Heart left ventricle (tissue), 16 donors: ENCODE measurements around the gene TNS1. TPM values are rescaled to one million over a fixed set of nuclear protein-coding genes. Genes with fewer than 3 reads are reported as not detected.

Experiments used
- ATAC-seq, 4 donors: fragments of 200-7000 bp; cut with Tn5 transposase; one replicate each; pipeline ENCODE4 v1.9.1; 2020 to 2022; ENCODE audit warnings: moderate library complexity in 4 of 4, mild to moderate bottlenecking in 3 of 4, moderate number of reproducible peaks in 1 of 4
- DNase-seq, 5 donors: peaks; one replicate each; pipeline ENCODE4 v3.0.0-alpha.2; 2020
- H3K27ac ChIP-seq, 12 donors: fragments of 200-600 bp; sonication (generic) in 4 of 12; one replicate each; pipeline versions ENCODE4 v1.5.0 to v1.8.0; 2016 to 2022; ENCODE audit warnings: mild to moderate bottlenecking in 2 of 12
- H3K27me3 ChIP-seq, 9 donors: fragments of 200-600 bp; sonication (generic) in 2 of 9; one replicate each; pipeline versions ENCODE4 v1.5.1 to v1.8.0; 2016 to 2022; ENCODE audit warnings: mild to moderate bottlenecking in 3 of 9
- H3K36me3 ChIP-seq, 9 donors: fragments of 200-600 bp; sonication (generic) in 2 of 9; one replicate each; pipeline versions ENCODE4 v1.5.0 to v1.8.0; 2018 to 2022; ENCODE audit warnings: mild to moderate bottlenecking in 2 of 9
- H3K4me1 ChIP-seq, 12 donors: fragments of 200-600 bp; sonication (generic) in 4 of 12; one replicate each; pipeline versions ENCODE4 v1.5.0 to v1.8.0; 2016 to 2022; ENCODE audit warnings: mild to moderate bottlenecking in 3 of 12
- H3K4me3 ChIP-seq, 12 donors: fragments of 200-600 bp; sonication (generic) in 4 of 12; one replicate each; pipeline versions ENCODE4 v1.5.0 to v1.8.0; 2017 to 2022; ENCODE audit warnings: mild to moderate bottlenecking in 9 of 12, moderate library complexity in 4 of 12
- H3K9me3 ChIP-seq, 12 donors: fragments of 200-600 bp; sonication (generic) in 4 of 12; one replicate each; pipeline versions ENCODE4 v1.5.0 to v1.8.0; 2016 to 2022; ENCODE audit warnings: mild to moderate bottlenecking in 1 of 12
- CTCF ChIP-seq, 12 donors: fragments of 200-600 bp; sonication (generic) in 4 of 12; IDR thresholded peaks; one replicate each; pipeline versions ENCODE4 v1.5.0 to v1.8.0; 2018 to 2022; ENCODE audit warnings: antibody characterized with exemption in 12 of 12, mild to moderate bottlenecking in 5 of 12
- POLR2A ChIP-seq, 2 donors: fragments of 450-650 bp; IDR thresholded peaks; one replicate each; pipeline ENCODE4 v1.6.1; 2017; ENCODE audit warnings: antibody characterized with exemption in 2 of 2, mild to moderate bottlenecking in 2 of 2, moderate library complexity in 2 of 2
- WGBS, 4 donors: extraction: QIAGEN DNeasy Blood & Tissue Kit in 2 of 4; methylation state at CpG; one replicate each; pipeline versions ENCODE4 v1.1.5 to v1.1.7; 2013 to 2018; 5-methylcytosine and 5-hydroxymethylcytosine counted together
- intact Hi-C, 10 donors: fragments of 100-400 bp; cut with DNase I; formaldehyde crosslinking; loops; one replicate each; pipeline versions ENCODE4 v1.11.1 to v1.14.2; 2022
- polyA plus RNA-seq, 2 donors: library from polyadenylated mRNA; stranded (reverse); fragments of 200-250 nt; gene quantifications; one replicate each; pipeline ENCODE4 v1.2.3, GENCODE V29; 2013
- total RNA-seq, 9 donors: library from RNA; depleted of rRNA in 2 of 9; stranded (reverse); fragments of >200 nt in 2 of 9; fragmentation: NEBNext Ultra II Directional in 3 of 9; extraction: Animal tissue kit (Norgen Biotek cat#: 25700) in 3 of 9; gene quantifications; one replicate each; pipeline versions ENCODE4 v1.1.0 to v1.2.4, GENCODE V29; 2016 to 2023
- donor health status: ischemic (EF 13 %, LVEDD 7.1; RV severe dilation, severe dysfunction).
- donor health status: healthy with polysubstance abuse.
- donor health status: DM: no; HTN: yes; CAD: no.
- donor health status: DM: no; HTN: no; CAD: no.
- donor health status: ischemic (EF 25% LVEDD 6.9; RV normal size, moderate dysfunction).
- donor health status: ischemic (EF 25% LVEDD 5.7; RV mildly dilated, moderate dysfunction).
- donor health status: healthy.
- donor health status: DM: yes; HTN: yes; CAD: no.
- donor health status: ischemic (EF 35%, LVEDD 5.7; RV mildly dilated, moderate dysfunction).
- donor health status: nonischemic (EF 11% LVEDD 7.7; RV severe dilation, severe dysfunction).
- donor health status: DM: yes; HTN: yes; CAD: no.
- donor health status: PGD.
- donor health status: ischemic (EF 29% LVEDD 5.4; RV normal size, mild dysfunction).
- donor health status: nonischemic (EF 23%, LVEDD 6.1; RV moderate dilation, normal function).

TNS1 gene
- total and polyA plus RNA-seq, 11 donors = 243 to 899 (median 669) TPM

- H3K4me3 ChIP-seq = no peak overlapping the region
- peaks cover 12 to 88% (median 56%) of the 10 kb centered on the region in 12 donors for H3K4me1 ChIP-seq
- intact Hi-C loops = loop anchor here in 1 of 10 donors (2.0 kb wide), 1 partner anchor 32 kb away; no protein-coding TSS in a partner anchor
- DNase-seq = peak in 2 of 5 donors; percentile 14 to 46
- no peak for TF ChIP-seq CTCF (IDR thresholded peaks at IDR 0.05)
- no peaks in the 10 kb centered on the region for H3K36me3 ChIP-seq
- no peak for ATAC-seq
- H3K9me3 ChIP-seq = no peaks in the 10 kb centered on the region
- WGBS, 4 donors = 78 to 91% (median 87%) methylated on average over 3 to 4 of the region's 4 CpGs
- H3K27me3 ChIP-seq = no peaks in the 10 kb centered on the region
- H3K27ac ChIP-seq = peak overlapping the region in 2 of 12 donors; percentile 18 to 97
Observed at GRCh38 chr2:217948351-217948791, 54.4 kb downstream of the TNS1 start.

DNA sequence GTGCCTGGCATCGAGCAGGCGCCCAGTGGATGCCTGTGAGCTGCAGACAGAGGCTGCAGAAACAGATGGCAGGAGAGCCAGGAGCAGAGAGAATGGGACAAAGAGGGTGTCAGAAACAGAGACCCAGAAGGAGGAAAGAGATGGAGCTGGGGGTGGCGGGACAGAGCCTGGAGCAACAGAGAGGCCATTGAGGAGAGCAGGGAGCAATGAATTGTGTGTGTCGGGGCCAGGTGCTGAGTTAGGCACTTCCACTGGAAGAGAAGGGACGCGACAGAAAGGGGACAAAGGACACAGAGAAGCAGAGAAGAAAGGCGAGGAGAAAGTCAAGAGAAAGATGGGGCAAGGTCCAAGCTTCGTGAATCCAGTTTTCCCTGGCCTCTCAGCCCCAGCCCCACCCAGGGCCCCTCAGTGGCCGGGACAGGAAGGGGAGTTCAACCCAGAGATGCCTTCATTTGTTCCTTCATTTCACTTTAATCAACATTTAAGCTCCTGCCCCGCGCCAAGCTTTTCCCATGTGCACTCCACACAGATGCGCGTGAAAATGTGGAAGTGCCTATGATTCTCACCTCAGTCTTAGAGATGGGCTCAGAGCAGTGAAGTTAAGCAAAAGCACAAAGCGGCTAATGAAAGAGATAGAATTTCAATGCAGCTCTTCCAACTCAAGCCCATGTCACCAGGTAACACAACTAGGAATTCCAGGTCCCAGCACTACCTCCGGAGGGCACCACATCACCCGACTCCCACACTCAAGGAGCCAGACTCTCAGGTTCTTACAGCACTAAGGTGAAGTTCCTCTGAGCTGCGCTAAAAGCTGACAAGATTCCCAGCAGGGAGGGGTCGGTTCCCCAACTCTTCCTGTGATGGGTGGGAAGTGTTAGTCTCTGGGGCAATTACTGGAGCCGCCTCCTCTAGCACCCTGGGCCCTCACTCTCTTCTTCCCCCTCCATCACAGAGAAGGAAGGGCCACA lies 55.1 kb downstream of the TNS1 start:
- DNase-seq (peak in 3 of 5 donors; percentile 7 to 31 (median 11)), ATAC-seq (no peak)
- TF ChIP-seq CTCF (IDR thresholded peaks at IDR 0.05) (peak in 1 of 12 donors; percentile 13), POLR2A (IDR thresholded peaks at IDR 0.05) (no peak)
- no peaks in the 10 kb centered on the region for H3K36me3 ChIP-seq
- H3K27me3 ChIP-seq = no peaks in the 10 kb centered on the region
- intact Hi-C loops = loop anchor here in 1 of 10 donors (2.0 kb wide), 1 partner anchor 33 kb away; no protein-coding TSS in a partner anchor
- H3K4me3 ChIP-seq = no peak overlapping the region
- peak overlapping the region in 2 of 12 donors; percentile 18 to 97 for H3K27ac ChIP-seq
- H3K9me3 ChIP-seq = no peaks in the 10 kb centered on the region
- WGBS, 4 donors = 87 to 91% (median 89%) methylated on average over 16 to 19 of the region's 19 CpGs
- H3K4me1 ChIP-seq = peaks cover 5 to 81% (median 51%) of the 10 kb centered on the region in 12 donors

- no peaks in the 10 kb centered on the region for H3K9me3 ChIP-seq
- 78 to 88% (median 84%) methylated on average over 6 of the region's 6 CpGs for WGBS, 4 donors
- no peak overlapping the region for H3K4me3 ChIP-seq
- H3K4me1 ChIP-seq = peaks cover 0 to 80% (median 56%) of the 10 kb centered on the region in 12 donors
- H3K27ac ChIP-seq = peak overlapping the region in 2 of 12 donors; percentile 94 to 97
- DNase-seq = peak in 1 of 5 donors; percentile 15
- H3K27me3 ChIP-seq = no peaks in the 10 kb centered on the region
- no peak for ATAC-seq
- TF ChIP-seq CTCF (IDR thresholded peaks at IDR 0.05) (no peak), POLR2A (IDR thresholded peaks at IDR 0.05) (no peak)
- intact Hi-C loops = no loop called here
- no peaks in the 10 kb centered on the region for H3K36me3 ChIP-seq
Observed at GRCh38 chr2:217946051-217946450, 56.7 kb downstream of the TNS1 start.

- ATAC-seq (no peak), DNase-seq (peak in 1 of 5 donors; percentile 36)
- WGBS, 4 donors = 74 to 82% (median 77%) methylated on average over 5 of the region's 5 CpGs
- Histone ChIP-seq H3K9me3 (no peaks in the 10 kb centered on the region), H3K27ac (peak overlapping the region in 6 of 12 donors; percentile 12 to 97 (median 63)), H3K36me3 (no peaks in the 10 kb centered on the region), H3K27me3 (no peaks in the 10 kb centered on the region), H3K4me1 (peaks cover 1 to 80% (median 57%) of the 10 kb centered on the region in 12 donors), H3K4me3 (no peak overlapping the region)
- no peak for TF ChIP-seq POLR2A (IDR thresholded peaks at IDR 0.05)
- no peak for TF ChIP-seq CTCF (IDR thresholded peaks at IDR 0.05)
- intact Hi-C loops = loop anchor here in 4 of 10 donors (2.0 kb wide), 2 partner anchors 41 to 43 kb away; no protein-coding TSS in a partner anchor
Observed at GRCh38 chr2:217945530-217945929, 57.3 kb downstream of the TNS1 start.
